Measurements from ENCODE around the gene TAPT1. TPM values are rescaled to one million over a fixed set of nuclear protein-coding genes. Genes with fewer than 3 reads are reported as not detected.

The TAPT1 gene
- total and polyA plus RNA-seq, 10 donors, result 10.7 to 53.7 (median 42.4) TPM

DNA sequence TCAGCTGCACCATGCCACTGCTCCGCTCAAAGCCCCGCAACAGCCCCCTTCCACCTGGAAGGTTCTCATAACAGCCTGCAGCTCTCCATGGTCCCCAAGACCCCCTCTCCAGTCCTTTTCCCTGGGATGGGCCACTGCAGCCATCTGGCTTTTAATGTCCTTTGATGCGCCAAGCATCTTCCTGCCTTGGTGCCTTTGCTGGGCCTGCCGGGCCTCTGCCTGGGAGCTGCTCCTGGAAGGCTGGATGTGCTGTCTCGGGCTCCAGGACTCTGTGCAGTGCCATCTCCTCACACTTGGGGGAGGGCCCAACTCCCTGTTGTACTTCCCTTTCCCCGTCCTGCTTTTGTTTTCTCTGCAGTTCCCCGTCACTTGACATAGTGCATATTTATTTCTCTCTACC, 60.3 kb downstream of the TAPT1 start:
- intact Hi-C loops (cut with DNase I; ENCODE audit: low total_unique reads), result no loop called here
- H3K4me1 ChIP-seq, result no peaks in the 10 kb centered on the region

DNA sequence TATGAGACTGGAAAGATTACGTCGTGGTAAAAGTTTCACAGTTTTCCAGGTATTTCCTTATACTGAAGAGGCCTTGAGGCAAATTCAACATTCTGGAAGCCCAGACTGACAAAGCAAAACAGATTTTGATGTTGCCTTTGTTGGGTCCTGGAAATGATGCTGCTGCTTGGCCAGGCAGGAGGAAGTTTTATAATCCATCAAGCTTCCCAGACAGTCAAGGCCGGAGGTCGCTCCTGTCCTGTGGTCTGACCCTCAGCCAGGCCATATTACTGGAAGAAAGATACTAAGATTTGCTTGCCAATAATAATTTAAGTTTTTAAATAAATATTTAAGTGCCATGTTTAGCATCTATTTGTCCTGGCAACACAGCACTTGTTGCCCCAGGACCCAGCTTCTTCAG, 63.4 kb downstream of the TAPT1 start:
- no peak for DNase-seq
- H3K4me3 ChIP-seq, result no peak overlapping the region
- no peaks in the 10 kb centered on the region for H3K4me1 ChIP-seq
- TF ChIP-seq, protein P1, sequence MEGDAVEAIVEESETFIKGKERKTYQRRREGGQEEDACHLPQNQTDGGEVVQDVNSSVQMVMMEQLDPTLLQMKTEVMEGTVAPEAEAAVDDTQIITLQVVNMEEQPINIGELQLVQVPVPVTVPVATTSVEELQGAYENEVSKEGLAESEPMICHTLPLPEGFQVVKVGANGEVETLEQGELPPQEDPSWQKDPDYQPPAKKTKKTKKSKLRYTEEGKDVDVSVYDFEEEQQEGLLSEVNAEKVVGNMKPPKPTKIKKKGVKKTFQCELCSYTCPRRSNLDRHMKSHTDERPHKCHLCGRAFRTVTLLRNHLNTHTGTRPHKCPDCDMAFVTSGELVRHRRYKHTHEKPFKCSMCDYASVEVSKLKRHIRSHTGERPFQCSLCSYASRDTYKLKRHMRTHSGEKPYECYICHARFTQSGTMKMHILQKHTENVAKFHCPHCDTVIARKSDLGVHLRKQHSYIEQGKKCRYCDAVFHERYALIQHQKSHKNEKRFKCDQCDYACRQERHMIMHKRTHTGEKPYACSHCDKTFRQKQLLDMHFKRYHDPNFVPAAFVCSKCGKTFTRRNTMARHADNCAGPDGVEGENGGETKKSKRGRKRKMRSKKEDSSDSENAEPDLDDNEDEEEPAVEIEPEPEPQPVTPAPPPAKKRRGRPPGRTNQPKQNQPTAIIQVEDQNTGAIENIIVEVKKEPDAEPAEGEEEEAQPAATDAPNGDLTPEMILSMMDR (IDR thresholded peaks at IDR 0.05 in 8 of 11, conservative IDR thresholded peaks at IDR 0.05 in 3 of 11), result no peak
- no peak for TF ChIP-seq POLR2A (IDR thresholded peaks at IDR 0.05)
- peak in 1 of 3 donors; percentile 9 for TF ChIP-seq POLR2AphosphoS5 (IDR thresholded peaks at IDR 0.05)
- no peak overlapping the region for H3K27ac ChIP-seq
- no peaks in the 10 kb centered on the region for H3K27me3 ChIP-seq (replicated peaks in 1 of 7)
- H3K36me3 ChIP-seq, result peaks cover 0 to 84% (median 52%) of the 10 kb centered on the region in 6 donors
- WGBS, 5 donors, result 72 to 87% (median 79%) methylated on average over 4 of the region's 4 CpGs
- intact Hi-C loops (cut with DNase I; ENCODE audit: low total_unique reads), result no loop called here
- no peaks in the 10 kb centered on the region for H3K9me3 ChIP-seq

More for the DNA sequence above, 60.3 kb downstream of the TAPT1 start:
- DNase-seq, result no peak
- peaks cover 0 to 100% (median 71%) of the 10 kb centered on the region in 6 donors for H3K36me3 ChIP-seq
- peak in 2 of 3 donors; percentile 6 to 51 for TF ChIP-seq POLR2AphosphoS5 (IDR thresholded peaks at IDR 0.05)
- TF ChIP-seq, protein P1 (IDR thresholded peaks at IDR 0.05 in 8 of 11, conservative IDR thresholded peaks at IDR 0.05 in 3 of 11), result no peak
- WGBS, 5 donors, result 87 to 97% (median 94%) methylated on average over 7 of the region's 7 CpGs
- H3K27ac ChIP-seq, result no peak overlapping the region
- H3K4me3 ChIP-seq, result no peak overlapping the region
- H3K27me3 ChIP-seq (replicated peaks in 1 of 7), result no peaks in the 10 kb centered on the region
- H3K9me3 ChIP-seq, result no peaks in the 10 kb centered on the region

DNA sequence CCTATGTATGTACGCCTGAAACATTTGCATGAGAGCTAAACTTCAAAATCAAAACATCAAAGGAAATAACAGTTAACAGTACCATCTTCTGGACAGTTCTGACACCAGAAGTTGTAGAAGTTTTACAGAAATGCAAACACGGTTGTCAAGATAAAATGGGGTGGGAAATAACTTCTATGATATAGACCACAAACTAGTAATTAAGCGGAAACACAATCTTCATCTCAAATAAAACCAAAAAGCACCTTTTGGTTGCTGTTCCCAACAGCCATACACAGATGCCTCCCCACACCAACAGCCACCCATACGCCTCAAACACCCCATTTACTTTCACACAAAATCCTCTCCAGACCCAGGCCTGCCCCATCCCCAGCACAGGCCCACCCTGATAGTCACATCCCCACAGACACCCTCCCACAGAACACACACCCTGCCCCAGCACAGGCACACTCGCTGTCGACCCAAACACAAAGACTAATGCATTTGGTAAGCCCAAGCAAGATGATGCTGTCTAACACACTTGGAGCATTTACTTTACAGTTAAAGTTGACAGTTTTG, 64.3 kb downstream of the TAPT1 start:
- DNase-seq, result no peak
- peaks cover 0 to 74% (median 51%) of the 10 kb centered on the region in 6 donors for H3K36me3 ChIP-seq
- no peaks in the 10 kb centered on the region for H3K4me1 ChIP-seq
- 71 to 80% (median 79%) methylated on average over 6 of the region's 6 CpGs for WGBS, 5 donors
- TF ChIP-seq POLR2AphosphoS5 (IDR thresholded peaks at IDR 0.05), result no peak
- no peak for TF ChIP-seq POLR2A (IDR thresholded peaks at IDR 0.05)
- TF ChIP-seq, protein P1 (IDR thresholded peaks at IDR 0.05 in 8 of 11, conservative IDR thresholded peaks at IDR 0.05 in 3 of 11), result no peak
- peak overlapping the region in 1 of 8 donors; percentile 39 for H3K27ac ChIP-seq
- no peak overlapping the region for H3K4me3 ChIP-seq
- H3K27me3 ChIP-seq (replicated peaks in 1 of 7), result no peaks in the 10 kb centered on the region
- intact Hi-C loops (cut with DNase I; ENCODE audit: low total_unique reads), result no loop called here
- no peaks in the 10 kb centered on the region for H3K9me3 ChIP-seq

DNA sequence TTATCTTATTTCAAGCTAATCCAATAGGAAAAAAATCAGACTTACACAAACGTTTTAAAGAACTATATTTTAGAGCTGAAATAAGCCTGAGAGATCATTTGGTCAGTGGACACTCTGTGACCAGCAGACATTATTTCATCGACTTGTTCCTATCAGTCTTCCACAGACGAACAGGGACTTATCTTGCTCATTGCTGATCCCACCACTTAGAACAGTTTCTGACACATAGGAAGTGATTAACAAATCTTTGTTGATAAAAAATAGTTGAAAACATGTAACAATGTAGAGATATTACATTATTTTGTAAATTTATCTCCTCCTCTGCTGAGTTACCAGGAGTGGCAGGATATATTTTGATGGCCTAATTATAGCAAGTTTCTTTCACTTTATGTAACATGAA, 65.8 kb downstream of the TAPT1 start:
- Histone ChIP-seq H3K4me1 (no peaks in the 10 kb centered on the region), H3K27me3 (replicated peaks in 1 of 7) (no peaks in the 10 kb centered on the region), H3K27ac (no peak overlapping the region), H3K36me3 (peaks cover 0 to 61% (median 38%) of the 10 kb centered on the region in 6 donors), H3K9me3 (no peaks in the 10 kb centered on the region), H3K4me3 (no peak overlapping the region)
- no peak for TF ChIP-seq POLR2AphosphoS5 (IDR thresholded peaks at IDR 0.05)
- TF ChIP-seq, protein P1 (IDR thresholded peaks at IDR 0.05 in 8 of 11, conservative IDR thresholded peaks at IDR 0.05 in 3 of 11), result no peak
- TF ChIP-seq POLR2A (IDR thresholded peaks at IDR 0.05), result no peak
- WGBS, 5 donors, result 81 to 92% (median 86%) methylated on average over 3 of the region's 3 CpGs
- no peak for DNase-seq
- intact Hi-C loops (cut with DNase I; ENCODE audit: low total_unique reads), result no loop called here
